SK-N-SH treated with all-trans-retinoic acid at 6 μM for 48 hours (cell line): Measurements from ENCODE around the gene RND3.

Source experiments
- ARNTL ChIP-seq: fragments of 450-650 bp; formaldehyde crosslinking; IDR thresholded peaks from 2 replicates; pipeline ENCODE4 v1.5.0; 2020; ENCODE audit warnings: low read depth, mild to moderate bottlenecking, moderate library complexity, borderline replicate concordance
- CREB5 ChIP-seq: fragments of 250-450 bp; sonication (Bioruptor Pico); IDR thresholded peaks from 2 replicates; pipeline ENCODE4 v1.5.1; 2020; ENCODE audit warnings: low read depth, mild to moderate bottlenecking, moderate library complexity
- PATZ1 ChIP-seq: fragments of 250-450 bp; sonication (Bioruptor Pico); IDR thresholded peaks from 2 replicates; pipeline ENCODE4 v1.8.0; 2020; ENCODE audit warnings: mild to moderate bottlenecking, moderate library complexity, borderline replicate concordance
- ZFP3 ChIP-seq: fragments of 250-450 bp; sonication (Bioruptor Pico); IDR thresholded peaks from 2 replicates; pipeline ENCODE4 v1.5.0; 2020; ENCODE audit warnings: mild to moderate bottlenecking, moderate library complexity

DNA sequence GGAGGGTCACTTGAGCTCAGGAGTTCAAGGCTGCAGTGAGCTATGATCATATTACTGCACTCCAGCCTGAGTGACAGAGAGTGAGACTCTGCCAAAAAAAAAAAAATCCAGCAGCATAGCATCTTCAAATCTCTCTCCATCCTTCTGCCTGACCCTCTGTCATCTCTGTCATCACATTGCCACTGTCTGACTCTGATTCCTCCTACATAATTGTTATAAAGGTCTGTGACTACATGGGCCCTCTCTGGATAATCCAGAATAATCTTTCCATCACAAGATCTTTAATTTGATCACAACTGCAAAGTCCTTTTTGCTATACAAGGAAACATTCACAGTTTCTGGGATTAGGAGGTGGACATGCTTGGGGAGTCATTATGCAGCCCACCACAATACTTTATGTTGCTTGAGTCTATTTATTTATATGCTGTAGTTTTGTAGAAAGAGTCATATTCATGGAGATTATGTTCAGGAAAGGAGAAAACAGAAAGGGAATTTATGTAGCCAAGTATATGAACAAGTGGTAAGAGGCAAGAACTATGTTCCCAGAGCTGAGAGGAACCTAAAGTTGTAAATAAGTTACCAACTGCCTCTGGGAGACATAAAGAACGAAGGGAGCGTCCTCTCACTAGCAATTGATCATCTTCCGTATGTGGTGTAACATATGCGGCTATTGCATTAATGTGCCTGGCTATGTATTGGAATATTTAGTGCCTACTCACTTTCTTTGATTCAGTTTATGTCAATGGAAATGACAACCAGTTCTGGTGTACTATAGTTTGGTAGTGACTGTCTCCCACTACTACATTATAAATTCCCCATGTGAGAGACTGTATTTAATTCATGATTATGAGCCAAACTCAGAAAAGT lies 21.5 kb downstream of the RND3 start:
- no peak for TF ChIP-seq ARNTL (CRISPR knock-in tag)
- no peak for TF ChIP-seq CREB5
- no peak for TF ChIP-seq ZFP3 (CRISPR knock-in tag)
- no peak for TF ChIP-seq PATZ1
